Osteoblast (primary cell): ENCODE results near the gene KCTD5. TPM values are rescaled to one million over a fixed set of nuclear protein-coding genes. Genes with fewer than 3 reads are reported as not detected.
A peak's percentile ranks its signal among the peaks of the same experiment; 100 is the strongest.

ENCODE experiments used
- DNase-seq: peaks from one replicate; pipeline ENCODE4 v3.0.0; 2011; ENCODE audit warnings: low spot score, mixed read lengths; ENCODE audit not compliant: insufficient read length; ENCODE audit errors: missing footprints
- H2AFZ ChIP-seq: 2 replicates; pipeline ENCODE4 v1.6.0; 2011; ENCODE audit warnings: mild to moderate bottlenecking, low read length
- H3K27ac ChIP-seq: 2 replicates; pipeline ENCODE4 v1.5.1; 2011; ENCODE audit warnings: mild to moderate bottlenecking, low read depth, low read length, moderate library complexity
- H3K27me3 ChIP-seq: 2 replicates; pipeline ENCODE4 v1.6.0; 2012; ENCODE audit warnings: mild to moderate bottlenecking, control low read depth, inconsistent platforms, low read length, moderate library complexity; ENCODE audit not compliant: insufficient read depth
- H3K36me3 ChIP-seq: 2 replicates; pipeline ENCODE4 v1.5.1; 2011; ENCODE audit warnings: mild to moderate bottlenecking, low read length, control low read depth, moderate library complexity; ENCODE audit not compliant: insufficient read depth
- H3K4me1 ChIP-seq: 2 replicates; pipeline ENCODE4 v1.5.1; 2011; ENCODE audit warnings: mild to moderate bottlenecking, low read length, control low read depth, moderate library complexity; ENCODE audit not compliant: insufficient read depth
- H3K4me2 ChIP-seq: 2 replicates; pipeline ENCODE4 v1.6.0; 2011; ENCODE audit warnings: mild to moderate bottlenecking, low read length; ENCODE audit not compliant: insufficient read depth
- H3K4me3 ChIP-seq: fragments of 200-600 bp; sonication (generic); 3 replicates; pipeline ENCODE4 v1.5.1; 2012; ENCODE audit warnings: mild to moderate bottlenecking, low read length, inconsistent platforms; ENCODE audit not compliant: insufficient read depth
- H3K79me2 ChIP-seq: 2 replicates; pipeline ENCODE4 v1.6.0; 2012; ENCODE audit warnings: mild to moderate bottlenecking, low read length, control low read depth, inconsistent platforms; ENCODE audit not compliant: insufficient read depth
- H3K9me3 ChIP-seq: 2 replicates; pipeline ENCODE4 v1.5.1; 2011; ENCODE audit warnings: low read depth, low read length, control low read depth
- H4K20me1 ChIP-seq: 2 replicates; pipeline ENCODE4 v1.6.0; 2012; ENCODE audit warnings: mild to moderate bottlenecking, low read length, control low read depth; ENCODE audit not compliant: insufficient read depth
- total RNA-seq: library from RNA; depleted of rRNA; stranded (reverse); fragments of >200 nt; gene quantifications from 2 replicates; pipeline ENCODE4 v1.2.3, GENCODE V29; 2012
- TF ChIP-seq, protein P1 (sequence below): IDR thresholded peaks from 2 replicates; pipeline ENCODE4 v1.5.1; 2011; ENCODE audit warnings: mild to moderate bottlenecking, low read depth, low read length, moderate library complexity; ENCODE audit errors: extremely low read depth

KCTD5 gene
- total RNA-seq, 1 donor = 21.7 TPM

DNA sequence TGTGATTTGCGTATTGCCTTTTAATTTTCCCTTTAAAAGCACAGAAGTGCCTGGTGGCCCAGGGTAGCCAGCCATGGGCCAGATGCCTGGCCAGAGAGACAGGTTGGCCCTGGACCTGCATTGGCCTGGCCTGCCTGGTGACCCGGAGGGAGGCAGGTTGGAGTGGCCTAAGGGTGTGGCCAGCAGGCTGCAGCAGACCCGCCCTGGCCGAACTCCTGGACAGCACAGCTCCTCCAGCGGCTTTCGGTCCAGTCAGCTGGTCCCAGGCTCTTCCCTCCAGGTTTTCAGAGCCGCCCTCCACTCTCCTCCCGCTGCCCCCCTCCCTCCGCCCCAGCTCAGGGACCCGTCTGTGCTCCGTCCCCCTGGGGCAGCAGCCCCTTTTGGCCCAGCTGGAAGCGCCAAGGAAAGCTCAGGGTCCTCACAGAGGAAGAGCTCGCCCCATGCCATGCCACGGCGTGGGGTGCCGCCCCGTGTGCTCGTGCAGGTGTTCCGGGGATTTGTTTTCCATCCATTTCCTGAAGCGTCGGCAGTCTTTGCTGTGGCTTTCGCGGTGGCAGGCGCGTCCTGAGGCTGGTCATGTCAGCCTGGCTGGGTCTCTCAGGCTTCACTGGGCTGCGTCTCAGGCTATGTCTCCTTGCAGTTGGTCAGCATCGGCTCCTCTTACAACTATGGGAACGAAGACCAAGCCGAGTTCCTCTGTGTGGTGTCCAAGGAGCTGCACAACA is 19.6 kb downstream of the KCTD5 start:
- Histone ChIP-seq H3K9me3 (no peaks in the 10 kb centered on the region), H3K27ac (no peak overlapping the region), H3K27me3 (no peaks in the 10 kb centered on the region), H2AFZ (no peak overlapping the region), H4K20me1 (peaks cover 41% of the 10 kb centered on the region), H3K36me3 (peaks cover 37% of the 10 kb centered on the region), H3K4me3 (no peak overlapping the region), H3K4me2 (no peak overlapping the region), H3K4me1 (no peaks in the 10 kb centered on the region), H3K79me2 (peaks cover 71% of the 10 kb centered on the region)
- TF ChIP-seq, protein P1, sequence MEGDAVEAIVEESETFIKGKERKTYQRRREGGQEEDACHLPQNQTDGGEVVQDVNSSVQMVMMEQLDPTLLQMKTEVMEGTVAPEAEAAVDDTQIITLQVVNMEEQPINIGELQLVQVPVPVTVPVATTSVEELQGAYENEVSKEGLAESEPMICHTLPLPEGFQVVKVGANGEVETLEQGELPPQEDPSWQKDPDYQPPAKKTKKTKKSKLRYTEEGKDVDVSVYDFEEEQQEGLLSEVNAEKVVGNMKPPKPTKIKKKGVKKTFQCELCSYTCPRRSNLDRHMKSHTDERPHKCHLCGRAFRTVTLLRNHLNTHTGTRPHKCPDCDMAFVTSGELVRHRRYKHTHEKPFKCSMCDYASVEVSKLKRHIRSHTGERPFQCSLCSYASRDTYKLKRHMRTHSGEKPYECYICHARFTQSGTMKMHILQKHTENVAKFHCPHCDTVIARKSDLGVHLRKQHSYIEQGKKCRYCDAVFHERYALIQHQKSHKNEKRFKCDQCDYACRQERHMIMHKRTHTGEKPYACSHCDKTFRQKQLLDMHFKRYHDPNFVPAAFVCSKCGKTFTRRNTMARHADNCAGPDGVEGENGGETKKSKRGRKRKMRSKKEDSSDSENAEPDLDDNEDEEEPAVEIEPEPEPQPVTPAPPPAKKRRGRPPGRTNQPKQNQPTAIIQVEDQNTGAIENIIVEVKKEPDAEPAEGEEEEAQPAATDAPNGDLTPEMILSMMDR = no peak
- no peak for DNase-seq

DNA sequence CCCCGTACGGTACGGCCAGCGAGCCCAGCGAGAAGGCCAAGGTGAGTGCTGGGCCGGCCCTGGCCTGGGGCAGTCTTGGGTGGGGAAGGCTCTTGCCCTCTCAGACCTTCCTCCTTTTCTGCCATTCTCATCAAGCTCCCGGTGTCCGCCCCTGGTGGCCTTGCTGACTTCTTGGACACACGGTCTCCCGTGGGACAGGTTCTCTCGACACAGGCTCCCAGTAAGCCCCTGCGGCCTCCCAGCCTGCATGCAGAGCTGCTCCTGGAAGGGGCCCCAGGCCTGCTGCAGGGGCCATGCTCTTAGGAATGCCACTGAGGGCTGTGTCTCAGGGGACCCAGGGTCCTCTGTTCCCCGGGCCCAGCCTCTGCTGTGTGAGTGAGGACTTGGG is 20.1 kb downstream of the KCTD5 start:
- no peak for DNase-seq
- H4K20me1 ChIP-seq = peaks cover 41% of the 10 kb centered on the region
- H3K36me3 ChIP-seq = peaks cover 41% of the 10 kb centered on the region
- no peak overlapping the region for H3K4me3 ChIP-seq
- H3K27ac ChIP-seq = no peak overlapping the region
- H3K4me2 ChIP-seq = no peak overlapping the region
- peaks cover 66% of the 10 kb centered on the region for H3K79me2 ChIP-seq
- no peaks in the 10 kb centered on the region for H3K9me3 ChIP-seq
- no peak overlapping the region for H2AFZ ChIP-seq
- H3K27me3 ChIP-seq = no peaks in the 10 kb centered on the region
- H3K4me1 ChIP-seq = no peaks in the 10 kb centered on the region
- TF ChIP-seq, protein P1 = no peak

DNA sequence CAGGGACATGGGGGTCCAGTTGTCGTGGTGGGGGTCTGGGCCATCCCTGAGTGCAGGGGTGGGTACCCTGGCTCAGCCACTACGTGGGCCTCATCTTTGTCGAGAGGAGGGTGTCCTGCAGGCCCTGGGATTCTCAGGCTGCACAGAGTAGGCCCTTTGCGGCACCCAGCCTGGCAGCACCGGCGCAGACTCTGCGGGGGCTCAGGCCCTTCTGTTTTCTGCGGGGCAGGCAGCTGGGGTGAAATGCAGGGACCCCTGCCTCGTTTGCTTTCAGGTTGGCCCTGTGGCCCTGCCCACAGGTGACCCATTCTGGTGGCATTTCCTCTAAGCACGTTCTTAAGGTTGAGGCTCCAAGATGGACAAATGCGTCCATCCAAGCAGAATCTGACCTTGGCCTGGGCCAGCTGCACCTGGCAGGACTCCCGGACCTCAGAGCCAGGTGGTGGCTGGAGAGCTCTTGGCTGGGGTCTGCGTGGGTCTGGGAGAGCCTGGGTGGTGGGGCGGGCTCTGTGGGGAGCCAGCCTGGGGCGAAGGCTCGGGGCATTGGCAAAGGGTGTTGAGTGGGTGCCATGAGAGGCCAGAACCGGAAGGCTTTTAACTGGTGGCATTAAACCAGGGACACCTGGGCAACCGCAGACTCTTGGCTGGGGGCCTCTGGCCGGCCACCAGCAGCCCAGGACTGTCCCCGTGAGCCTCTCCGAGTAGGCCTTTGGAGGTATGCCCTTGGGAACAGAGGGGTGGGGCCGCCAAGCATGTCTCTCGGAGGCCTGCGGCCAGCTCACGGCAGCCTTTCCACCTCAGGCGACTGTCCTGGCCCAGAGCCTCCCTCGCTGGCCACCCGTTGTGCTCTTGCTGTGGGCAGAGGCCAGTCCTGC is 20.8 kb downstream of the KCTD5 start:
- H3K79me2 ChIP-seq = peaks cover 59% of the 10 kb centered on the region
- no peak overlapping the region for H3K4me3 ChIP-seq
- H3K27me3 ChIP-seq = no peaks in the 10 kb centered on the region
- TF ChIP-seq, protein P1 = no peak
- H3K27ac ChIP-seq = no peak overlapping the region
- no peaks in the 10 kb centered on the region for H3K4me1 ChIP-seq
- H2AFZ ChIP-seq = no peak overlapping the region
- H3K4me2 ChIP-seq = no peak overlapping the region
- H3K36me3 ChIP-seq = peaks cover 42% of the 10 kb centered on the region
- H3K9me3 ChIP-seq = no peaks in the 10 kb centered on the region
- H4K20me1 ChIP-seq = peaks cover 41% of the 10 kb centered on the region
- DNase-seq = peak; percentile 83
